ENCODE results near the gene MYO1D. TPM values are rescaled to one million over a fixed set of nuclear protein-coding genes. Genes with fewer than 3 reads are reported as not detected.

Gene MYO1D
- total and polyA plus RNA-seq, 11 donors = 3.3 to 15.5 (median 8.9) TPM

DNA sequence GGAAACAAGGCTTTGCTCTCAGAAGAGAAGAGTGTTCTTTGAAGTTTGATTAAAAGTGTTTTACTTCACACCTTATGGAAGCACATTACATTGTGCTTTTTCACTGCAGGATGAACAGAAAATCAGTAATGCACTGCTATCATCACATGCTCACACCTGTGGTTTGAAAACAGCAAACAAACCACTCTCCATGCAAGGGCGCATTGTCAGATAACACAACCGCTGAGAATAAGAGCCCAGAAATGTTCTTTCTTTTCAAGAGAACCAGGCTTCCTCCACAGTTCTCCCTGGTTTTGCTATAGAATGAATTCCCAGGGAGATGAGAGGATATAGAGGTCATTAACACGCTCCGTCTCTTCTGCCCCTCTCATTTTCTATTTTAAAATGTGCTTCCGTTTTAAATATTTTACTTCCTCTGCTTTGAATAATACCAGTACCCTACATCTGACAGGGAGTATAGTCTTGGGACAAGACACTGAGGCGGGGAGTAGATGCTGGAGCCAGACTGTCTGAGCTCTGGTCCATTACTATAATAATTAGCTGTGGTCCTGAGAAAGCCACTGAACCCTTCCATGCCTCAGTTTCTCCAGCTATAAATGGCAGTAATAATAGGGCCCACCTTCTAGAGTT, 318.5 kb downstream of the MYO1D start:
- WGBS, 4 donors = 53 to 71% (median 54%) methylated on average over 6 of the region's 6 CpGs
- DNase-seq = no peak

DNA sequence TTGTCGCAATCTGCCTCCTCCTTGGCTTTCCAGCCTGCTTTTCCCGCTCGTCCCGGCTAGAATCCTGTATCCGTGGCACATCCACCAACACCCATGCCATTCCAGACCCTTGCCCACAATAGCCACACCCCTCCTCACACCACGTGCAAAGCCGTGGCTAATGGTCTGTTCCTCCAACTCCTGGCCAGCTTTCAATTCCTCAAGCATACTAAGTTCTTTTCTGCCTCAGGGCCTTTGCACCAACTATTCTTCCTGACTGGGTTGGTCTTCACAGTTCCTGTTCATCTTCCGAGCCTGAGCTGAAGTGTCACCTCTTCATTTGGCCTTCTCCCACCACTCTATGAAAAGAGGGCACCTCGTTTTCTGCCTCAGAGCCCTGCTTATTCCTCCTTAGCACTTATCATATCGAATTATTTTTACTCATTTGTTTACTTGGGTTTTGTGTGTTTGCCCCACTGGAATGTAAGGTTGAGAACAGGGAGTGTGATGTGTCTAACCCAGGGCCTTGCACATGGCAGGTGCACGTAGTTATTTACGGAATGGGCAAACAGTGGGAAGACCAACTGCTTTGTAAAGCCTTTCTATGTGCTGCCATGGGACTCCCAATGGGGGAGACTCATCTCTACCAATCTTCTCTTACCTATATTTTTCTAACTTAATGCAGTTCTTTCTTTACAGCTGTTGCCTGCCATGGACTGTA, 321.2 kb downstream of the MYO1D start:
- Histone ChIP-seq H3K27ac (no peak overlapping the region), H3K27me3 (no peaks in the 10 kb centered on the region), H3K36me3 (no peaks in the 10 kb centered on the region), H3K4me3 (no peak overlapping the region), H3K4me1 (peaks cover 0 to 9% (median 0%) of the 10 kb centered on the region in 12 donors), H3K9me3 (no peaks in the 10 kb centered on the region)
- WGBS, 4 donors = 95% methylated on average over 12 of the region's 12 CpGs
- DNase-seq (no peak), ATAC-seq (no peak)
- intact Hi-C loops (cut with DNase I) = no loop called here
- TF ChIP-seq, protein P1, sequence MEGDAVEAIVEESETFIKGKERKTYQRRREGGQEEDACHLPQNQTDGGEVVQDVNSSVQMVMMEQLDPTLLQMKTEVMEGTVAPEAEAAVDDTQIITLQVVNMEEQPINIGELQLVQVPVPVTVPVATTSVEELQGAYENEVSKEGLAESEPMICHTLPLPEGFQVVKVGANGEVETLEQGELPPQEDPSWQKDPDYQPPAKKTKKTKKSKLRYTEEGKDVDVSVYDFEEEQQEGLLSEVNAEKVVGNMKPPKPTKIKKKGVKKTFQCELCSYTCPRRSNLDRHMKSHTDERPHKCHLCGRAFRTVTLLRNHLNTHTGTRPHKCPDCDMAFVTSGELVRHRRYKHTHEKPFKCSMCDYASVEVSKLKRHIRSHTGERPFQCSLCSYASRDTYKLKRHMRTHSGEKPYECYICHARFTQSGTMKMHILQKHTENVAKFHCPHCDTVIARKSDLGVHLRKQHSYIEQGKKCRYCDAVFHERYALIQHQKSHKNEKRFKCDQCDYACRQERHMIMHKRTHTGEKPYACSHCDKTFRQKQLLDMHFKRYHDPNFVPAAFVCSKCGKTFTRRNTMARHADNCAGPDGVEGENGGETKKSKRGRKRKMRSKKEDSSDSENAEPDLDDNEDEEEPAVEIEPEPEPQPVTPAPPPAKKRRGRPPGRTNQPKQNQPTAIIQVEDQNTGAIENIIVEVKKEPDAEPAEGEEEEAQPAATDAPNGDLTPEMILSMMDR (IDR thresholded peaks at IDR 0.05) = no peak
- no peak for TF ChIP-seq POLR2A (IDR thresholded peaks at IDR 0.05)

More for the DNA sequence above, 318.5 kb downstream of the MYO1D start:
- Histone ChIP-seq H3K4me1 (peaks cover 0 to 9% (median 0%) of the 10 kb centered on the region in 12 donors), H3K9me3 (no peaks in the 10 kb centered on the region), H3K27ac (no peak overlapping the region), H3K36me3 (no peaks in the 10 kb centered on the region), H3K27me3 (no peaks in the 10 kb centered on the region), H3K4me3 (no peak overlapping the region)
- TF ChIP-seq POLR2A (IDR thresholded peaks at IDR 0.05) = no peak
- TF ChIP-seq, protein P1 (IDR thresholded peaks at IDR 0.05) = no peak
- intact Hi-C loops (cut with DNase I) = no loop called here
- no peak for ATAC-seq

DNA sequence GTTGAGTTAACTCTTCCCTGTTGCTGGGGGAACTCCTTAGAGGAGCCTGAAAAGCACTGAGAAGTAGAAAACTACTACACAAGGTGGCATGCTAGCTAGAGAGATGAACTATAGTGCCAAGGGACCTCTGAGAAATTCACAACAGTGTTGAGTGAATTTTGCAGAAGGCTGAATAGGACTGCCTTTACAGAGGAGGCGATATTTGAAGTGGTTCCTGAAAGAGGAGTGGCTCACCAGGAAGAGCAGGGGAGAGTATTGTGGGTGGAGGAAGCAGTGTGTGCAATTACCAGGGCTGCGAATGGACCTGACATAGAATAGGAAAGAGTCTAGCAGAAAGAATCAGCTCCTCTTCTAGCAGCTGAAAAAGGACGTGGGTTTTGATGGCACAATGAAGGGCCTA, 323.8 kb downstream of the MYO1D start:
- H3K27ac ChIP-seq = no peak overlapping the region
- TF ChIP-seq, protein P1 (IDR thresholded peaks at IDR 0.05) = no peak
- no peak for TF ChIP-seq POLR2A (IDR thresholded peaks at IDR 0.05)
- intact Hi-C loops (cut with DNase I) = no loop called here
- no peaks in the 10 kb centered on the region for H3K4me1 ChIP-seq
- ATAC-seq = no peak
- no peak for DNase-seq
- no peaks in the 10 kb centered on the region for H3K27me3 ChIP-seq
- H3K9me3 ChIP-seq = no peaks in the 10 kb centered on the region
- no peak overlapping the region for H3K4me3 ChIP-seq
- H3K36me3 ChIP-seq = no peaks in the 10 kb centered on the region
- WGBS, 4 donors = 57 to 81% (median 76%) methylated on average over 3 of the region's 3 CpGs

DNA sequence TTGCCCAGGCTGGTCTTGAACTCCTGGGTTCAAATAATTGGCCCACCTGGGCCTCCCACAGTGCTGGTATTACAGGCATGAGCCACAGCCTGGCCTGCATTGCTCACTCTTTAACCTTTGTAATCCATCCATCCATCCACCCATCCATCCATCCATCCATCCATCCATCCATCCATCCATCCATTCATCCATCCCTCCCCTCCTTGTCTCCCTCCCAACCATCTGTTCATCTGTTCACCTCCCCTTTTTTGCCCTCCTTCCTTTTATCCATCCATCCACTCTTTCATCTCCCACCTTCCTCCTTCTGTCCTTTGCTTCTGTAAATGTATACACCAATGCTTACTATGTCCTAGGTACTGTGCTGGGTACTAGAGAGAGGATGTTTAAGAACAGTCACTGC, 324.6 kb downstream of the MYO1D start:
- no peaks in the 10 kb centered on the region for H3K4me1 ChIP-seq
- H3K27me3 ChIP-seq = no peaks in the 10 kb centered on the region
- TF ChIP-seq, protein P1 (IDR thresholded peaks at IDR 0.05) = no peak
- TF ChIP-seq POLR2A (IDR thresholded peaks at IDR 0.05) = no peak
- ATAC-seq = no peak
- intact Hi-C loops (cut with DNase I) = no loop called here
- no peak overlapping the region for H3K4me3 ChIP-seq
- no peak overlapping the region for H3K27ac ChIP-seq
- DNase-seq = no peak
- no peaks in the 10 kb centered on the region for H3K9me3 ChIP-seq
- no peaks in the 10 kb centered on the region for H3K36me3 ChIP-seq
